ENCODE data around the gene CIB2.

DNA sequence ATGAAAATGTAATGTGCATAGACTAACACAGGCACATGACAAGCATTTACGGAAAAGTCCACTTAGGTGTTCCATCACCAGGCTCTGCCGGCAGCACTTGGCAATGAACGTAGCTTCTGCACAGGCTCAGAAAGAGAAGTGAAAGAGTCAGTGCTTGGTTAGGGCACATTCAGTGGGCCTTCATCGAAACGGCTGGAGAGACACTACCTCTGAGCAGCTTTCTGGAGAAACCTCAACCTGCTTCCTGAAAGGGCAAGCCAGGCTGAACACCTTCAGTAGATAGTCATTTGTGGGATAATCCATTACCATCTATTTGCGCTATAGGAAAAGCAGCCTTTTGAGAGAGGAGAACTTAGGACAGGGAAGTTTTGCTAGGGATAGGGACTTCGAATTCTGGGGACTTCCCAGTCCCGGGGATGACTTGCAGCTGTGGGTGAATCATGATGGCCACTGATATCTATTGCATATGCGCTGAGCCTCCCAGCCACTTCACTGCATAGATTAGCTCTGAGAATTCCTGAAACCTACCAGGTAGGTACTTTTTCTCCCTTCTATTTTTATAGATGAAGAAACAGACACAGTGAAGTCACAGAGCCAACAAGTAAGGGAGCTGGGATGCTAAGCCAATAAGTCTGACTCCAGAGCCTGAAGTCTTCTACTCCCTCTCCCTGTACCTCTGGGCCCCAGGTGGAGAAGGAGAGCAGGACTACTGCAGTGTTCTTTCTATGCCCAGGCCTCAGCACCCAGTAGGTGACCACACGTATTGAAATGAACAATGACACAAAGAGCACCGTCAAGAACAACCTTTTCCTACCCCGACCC lies 43.1 kb downstream of the CIB2 start:
- TF ChIP-seq POLR2A (IDR thresholded peaks at IDR 0.05), result no peak
- TF ChIP-seq, protein P1, sequence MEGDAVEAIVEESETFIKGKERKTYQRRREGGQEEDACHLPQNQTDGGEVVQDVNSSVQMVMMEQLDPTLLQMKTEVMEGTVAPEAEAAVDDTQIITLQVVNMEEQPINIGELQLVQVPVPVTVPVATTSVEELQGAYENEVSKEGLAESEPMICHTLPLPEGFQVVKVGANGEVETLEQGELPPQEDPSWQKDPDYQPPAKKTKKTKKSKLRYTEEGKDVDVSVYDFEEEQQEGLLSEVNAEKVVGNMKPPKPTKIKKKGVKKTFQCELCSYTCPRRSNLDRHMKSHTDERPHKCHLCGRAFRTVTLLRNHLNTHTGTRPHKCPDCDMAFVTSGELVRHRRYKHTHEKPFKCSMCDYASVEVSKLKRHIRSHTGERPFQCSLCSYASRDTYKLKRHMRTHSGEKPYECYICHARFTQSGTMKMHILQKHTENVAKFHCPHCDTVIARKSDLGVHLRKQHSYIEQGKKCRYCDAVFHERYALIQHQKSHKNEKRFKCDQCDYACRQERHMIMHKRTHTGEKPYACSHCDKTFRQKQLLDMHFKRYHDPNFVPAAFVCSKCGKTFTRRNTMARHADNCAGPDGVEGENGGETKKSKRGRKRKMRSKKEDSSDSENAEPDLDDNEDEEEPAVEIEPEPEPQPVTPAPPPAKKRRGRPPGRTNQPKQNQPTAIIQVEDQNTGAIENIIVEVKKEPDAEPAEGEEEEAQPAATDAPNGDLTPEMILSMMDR (IDR thresholded peaks at IDR 0.05), result no peak

Measured in sigmoid colon (tissue), 3 donors.